GM23338 (cell line): ENCODE measurements around the gene PDXK. TPM values are rescaled to one million over a fixed set of nuclear protein-coding genes. Genes with fewer than 3 reads are reported as not detected.
A peak's percentile ranks its signal among the peaks of the same experiment; 100 is the strongest.

Experiments used
- ATAC-seq: fragments of 200-7000 bp; cut with Tn5 transposase; 3 replicates; pipeline ENCODE4 v1.9.1; 2020
- DNase-seq: peaks from one replicate; pipeline ENCODE4 v3.0.0-alpha.2; 2015; ENCODE audit warnings: low spot score
- H2AFZ ChIP-seq: fragments of 200-600 bp; sonication (generic); 2 replicates; pipeline ENCODE4 v1.8.0; 2016; ENCODE audit warnings: antibody characterized with exemption, mild to moderate bottlenecking, moderate library complexity
- H3F3A ChIP-seq: fragments of 200-600 bp; sonication (generic); replicated peaks from 2 replicates; pipeline ENCODE4 v1.8.0; 2017; ENCODE audit warnings: antibody characterized with exemption, mixed run types, low read depth
- H3K27ac ChIP-seq: fragments of 200-600 bp; sonication (generic); 2 replicates; pipeline ENCODE4 v1.6.1; 2016; ENCODE audit warnings: low read depth
- H3K27me3 ChIP-seq: fragments of 200-600 bp; sonication (generic); 2 replicates; pipeline ENCODE4 v1.8.0; 2016; ENCODE audit warnings: mild to moderate bottlenecking, mixed run types, moderate library complexity; ENCODE audit not compliant: insufficient read depth
- H3K36me3 ChIP-seq: fragments of 200-600 bp; sonication (generic); 2 replicates; pipeline ENCODE4 v1.8.0; 2016; ENCODE audit warnings: mild to moderate bottlenecking; ENCODE audit not compliant: insufficient read depth
- H3K4me1 ChIP-seq: fragments of 200-600 bp; sonication (generic); 2 replicates; pipeline ENCODE4 v1.8.0; 2016; ENCODE audit warnings: mild to moderate bottlenecking, moderate library complexity; ENCODE audit not compliant: insufficient read depth
- H3K4me2 ChIP-seq: fragments of 200-600 bp; sonication (generic); 2 replicates; pipeline ENCODE4 v1.7.1; 2017; ENCODE audit warnings: mixed run types
- H3K4me3 ChIP-seq: fragments of 200-600 bp; sonication (generic); 2 replicates; pipeline ENCODE4 v1.6.1; 2016; ENCODE audit warnings: mixed run types
- H3K79me2 ChIP-seq: fragments of 200-600 bp; sonication (generic); replicated peaks from 2 replicates; pipeline ENCODE4 v1.8.0; 2017; ENCODE audit warnings: mild to moderate bottlenecking; ENCODE audit not compliant: insufficient read depth
- H3K9me2 ChIP-seq: fragments of 200-600 bp; sonication (generic); 2 replicates; pipeline ENCODE4 v1.8.0; 2017; ENCODE audit not compliant: insufficient read depth
- H4K20me1 ChIP-seq: fragments of 200-600 bp; sonication (generic); replicated peaks from 2 replicates; pipeline ENCODE4 v1.8.0; 2017; ENCODE audit warnings: mild to moderate bottlenecking; ENCODE audit not compliant: insufficient read depth
- H3K27ac Mint-ChIP-seq: 2 replicates; pipeline ENCODE4 v1.8.0; 2020; ENCODE audit warnings: inconsistent platforms, mild to moderate bottlenecking, moderate library complexity, mixed read lengths
- H3K27me3 Mint-ChIP-seq: 3 replicates; pipeline ENCODE4 v1.8.0; 2022; ENCODE audit warnings: low read depth, mild to moderate bottlenecking, moderate library complexity, mixed read lengths, inconsistent platforms; ENCODE audit not compliant: insufficient read depth, poor library complexity
- H3K36me3 Mint-ChIP-seq: 3 replicates; pipeline ENCODE4 v1.8.0; 2021; ENCODE audit warnings: low read depth, mild to moderate bottlenecking, inconsistent platforms, moderate library complexity, mixed read lengths
- H3K4me1 Mint-ChIP-seq: 3 replicates; pipeline ENCODE4 v1.8.0; 2020; ENCODE audit warnings: mild to moderate bottlenecking, inconsistent platforms, mixed read lengths
- H3K4me3 Mint-ChIP-seq: 3 replicates; pipeline ENCODE4 v1.8.0; 2021; ENCODE audit warnings: moderate library complexity, mild to moderate bottlenecking, inconsistent platforms, mixed read lengths
- H3K9me3 Mint-ChIP-seq: 3 replicates; pipeline ENCODE4 v1.8.0; 2020; ENCODE audit warnings: moderate library complexity, mild to moderate bottlenecking, inconsistent platforms, mixed read lengths
- CREB1 ChIP-seq: fragments of 250-450 bp; sonication (Bioruptor Pico); IDR thresholded peaks from 2 replicates; pipeline ENCODE4 v1.5.0; 2020; ENCODE audit warnings: low read depth, mild to moderate bottlenecking, moderate library complexity
- CTCF ChIP-seq, 2 experiments: fragments of 200-600 bp in 1 of 2; sonication (generic) in 1 of 2; conservative IDR thresholded peaks; 2 replicates each; pipeline versions ENCODE4 v1.5.1 to v1.6.1; 2016 to 2017; ENCODE audit warnings: antibody characterized with exemption in 2 of 2, low read depth in 2 of 2, mild to moderate bottlenecking in 2 of 2, moderate library complexity in 1 of 2
- ETS1 ChIP-seq: IDR thresholded peaks from 2 replicates; pipeline ENCODE4 v1.6.1; 2016; ENCODE audit warnings: antibody characterized with exemption
- EZH2 ChIP-seq: fragments of 200-600 bp; sonication (generic); IDR thresholded peaks from one replicate; pipeline ENCODE4 v1.8.0; 2017; ENCODE audit warnings: antibody characterized with exemption, mild to moderate bottlenecking, low read depth; ENCODE audit not compliant: unreplicated experiment
- JUNB ChIP-seq: IDR thresholded peaks from one replicate; pipeline ENCODE4 v1.6.1; 2016; ENCODE audit warnings: antibody characterized with exemption; ENCODE audit not compliant: unreplicated experiment
- NANOG ChIP-seq: IDR thresholded peaks from 2 replicates; pipeline ENCODE4 v1.6.1; 2016; ENCODE audit warnings: antibody characterized with exemption, borderline replicate concordance
- POLR2AphosphoS5 ChIP-seq: IDR thresholded peaks from 2 replicates; pipeline ENCODE4 v1.6.1; 2016; ENCODE audit warnings: antibody characterized with exemption, low read depth
- STAT1 ChIP-seq: IDR thresholded peaks from one replicate; pipeline ENCODE4 v1.6.1; 2016; ENCODE audit warnings: antibody characterized with exemption; ENCODE audit not compliant: unreplicated experiment
- ZNF114 ChIP-seq: fragments of 250-450 bp; sonication (Bioruptor Pico); IDR thresholded peaks from 2 replicates; pipeline ENCODE4 v1.5.0; 2020; ENCODE audit warnings: mild to moderate bottlenecking, moderate library complexity
- ZNF331 ChIP-seq: fragments of 250-450 bp; sonication (Bioruptor Pico); IDR thresholded peaks from 2 replicates; pipeline ENCODE4 v1.5.0; 2020; ENCODE audit warnings: low read depth, mild to moderate bottlenecking, moderate library complexity
- ZNF462 ChIP-seq: fragments of 250-450 bp; sonication (Bioruptor Pico); IDR thresholded peaks from 2 replicates; pipeline ENCODE4 v1.5.0; 2020; ENCODE audit warnings: mild to moderate bottlenecking, moderate library complexity
- polyA plus RNA-seq: library from polyadenylated mRNA; unstranded; fragments of >200 nt; fragmentation: Nextera tagmentation; extraction: Ambion mirVana; gene quantifications from 2 replicates; pipeline ENCODE4 v1.2.1, GENCODE V29; 2016
- total RNA-seq: library from RNA; depleted of rRNA; stranded (reverse); fragments of >200 nt; shearing (Covaris generic); gene quantifications from 2 replicates; pipeline ENCODE4 v1.2.3, GENCODE V29; 2014

PDXK gene
- total and polyA plus RNA-seq, 2 experiments from 2014 or later: 53.2 to 66.3 TPM

- H3K4me1 Mint-ChIP-seq: no peaks in the 10 kb centered on the region; the same call in 2 of the 3 replicates
Measured at GRCh38 chr21:43806017-43806710, 87.2 kb downstream of the PDXK start.

More at GRCh38 chr21:43806017-43806710, 87.2 kb downstream of the PDXK start:
- H3K4me2 ChIP-seq: no peak overlapping the region
- no peak overlapping the region for H2AFZ ChIP-seq
- H3K27ac ChIP-seq: no peak overlapping the region
- no peaks in the 10 kb centered on the region for H3K79me2 ChIP-seq
- no peaks in the 10 kb centered on the region; the same call in 1 of the 2 replicates for H4K20me1 ChIP-seq
- Mint-ChIP-seq H3K27ac (0 out of 2 replicates have a peak overlapping the region, but pooled peaks have one; percentile 20), H3K4me3 (no peak overlapping the region), H3K9me3 (no peaks in the 10 kb centered on the region), H3K27me3 (peaks cover 10% of the 10 kb centered on the region), H3K36me3 (peaks cover 37% of the 10 kb centered on the region)
- DNase-seq (no peak), ATAC-seq (no peak)
- H3K9me2 ChIP-seq: no peaks in the 10 kb centered on the region
- H3K36me3 ChIP-seq: peaks cover 6% of the 10 kb centered on the region; the same call in 1 of the 2 replicates
- H3K27me3 ChIP-seq: no peaks in the 10 kb centered on the region
- H3K4me3 ChIP-seq: no peak overlapping the region
- no peaks in the 10 kb centered on the region for H3K4me1 ChIP-seq
- TF ChIP-seq EZH2: no peak
- no peak for TF ChIP-seq ZNF462 (CRISPR knock-in tag)
- TF ChIP-seq POLR2AphosphoS5: no peak
- TF ChIP-seq ETS1: no peak
- TF ChIP-seq CREB1 (CRISPR knock-in tag): no peak
- no peak for TF ChIP-seq ZNF331 (CRISPR knock-in tag)
- TF ChIP-seq JUNB: no peak
- TF ChIP-seq CTCF (conservative IDR thresholded peaks at IDR 0.05; ENCODE audit: low read depth in 2 of 2): no peak
- TF ChIP-seq ZNF114 (CRISPR knock-in tag): no peak
- no peak for TF ChIP-seq NANOG
- TF ChIP-seq STAT1: no peak
- 0 out of 2 replicates have a peak, but pooled peaks cover 3% of the 10 kb centered on the region for H3F3A ChIP-seq
